ENCODE results near the gene PEPD.

PEPD gene

GRCh38 chr19:33381101-33381500 lies 140.5 kb downstream of the PEPD start:
- Histone ChIP-seq H3K4me1 (ENCODE audit: insufficient read depth, low read length) (peaks cover 3% of the 10 kb centered on the region), H2AFZ (ENCODE audit: low read depth, low read length) (no peak overlapping the region), H3K9me3 (ENCODE audit: low read length) (no peaks in the 10 kb centered on the region), H3K4me3 (ENCODE audit: low read length) (no peak overlapping the region), H3K27me3 (ENCODE audit: insufficient read depth, low read length) (no peaks in the 10 kb centered on the region), H3K36me3 (ENCODE audit: insufficient read depth, low read length) (peaks cover 22% of the 10 kb centered on the region)

GRCh38 chr19:33379151-33379829 lies 142.3 kb downstream of the PEPD start:
- Histone ChIP-seq H2AFZ (ENCODE audit: low read depth, low read length) (no peak overlapping the region), H3K36me3 (ENCODE audit: insufficient read depth, low read length) (peaks cover 18% of the 10 kb centered on the region), H3K4me3 (ENCODE audit: low read length) (no peak overlapping the region), H3K9me3 (ENCODE audit: low read length) (no peaks in the 10 kb centered on the region), H3K4me1 (ENCODE audit: insufficient read depth, low read length) (peaks cover 18% of the 10 kb centered on the region), H3K27me3 (ENCODE audit: insufficient read depth, low read length) (no peaks in the 10 kb centered on the region)

- Histone ChIP-seq H3K36me3 (ENCODE audit: insufficient read depth, low read length) (peaks cover 18% of the 10 kb centered on the region), H2AFZ (ENCODE audit: low read depth, low read length) (no peak overlapping the region), H3K9me3 (ENCODE audit: low read length) (no peaks in the 10 kb centered on the region), H3K27me3 (ENCODE audit: insufficient read depth, low read length) (no peaks in the 10 kb centered on the region), H3K4me3 (ENCODE audit: low read length) (no peak overlapping the region), H3K4me1 (ENCODE audit: insufficient read depth, low read length) (peaks cover 20% of the 10 kb centered on the region)
These were observed 143.8 kb downstream of the PEPD start for GRCh38 chr19:33377586-33378475.

GRCh38 chr19:33376941-33377557 lies 144.5 kb downstream of the PEPD start:
- Histone ChIP-seq H2AFZ (ENCODE audit: low read depth, low read length) (no peak overlapping the region), H3K4me1 (ENCODE audit: insufficient read depth, low read length) (peaks cover 20% of the 10 kb centered on the region), H3K27me3 (ENCODE audit: insufficient read depth, low read length) (no peaks in the 10 kb centered on the region), H3K4me3 (ENCODE audit: low read length) (no peak overlapping the region), H3K9me3 (ENCODE audit: low read length) (no peaks in the 10 kb centered on the region), H3K36me3 (ENCODE audit: insufficient read depth, low read length) (peaks cover 18% of the 10 kb centered on the region)

- H3K36me3 ChIP-seq (ENCODE audit: insufficient read depth, low read length): peaks cover 18% of the 10 kb centered on the region
- H3K4me1 ChIP-seq (ENCODE audit: insufficient read depth, low read length): peaks cover 20% of the 10 kb centered on the region
- H3K4me3 ChIP-seq (ENCODE audit: low read length): no peak overlapping the region
- H3K27me3 ChIP-seq (ENCODE audit: insufficient read depth, low read length): no peaks in the 10 kb centered on the region
- H2AFZ ChIP-seq (ENCODE audit: low read depth, low read length): no peak overlapping the region
- no peaks in the 10 kb centered on the region for H3K9me3 ChIP-seq (ENCODE audit: low read length)
These were observed 145.2 kb downstream of the PEPD start for GRCh38 chr19:33376423-33376822.

GRCh38 chr19:33375837-33376159 lies 145.8 kb downstream of the PEPD start:
- Histone ChIP-seq H3K9me3 (ENCODE audit: low read length) (no peaks in the 10 kb centered on the region), H3K4me1 (ENCODE audit: insufficient read depth, low read length) (peaks cover 20% of the 10 kb centered on the region), H3K4me3 (ENCODE audit: low read length) (peak overlapping the region; percentile 99), H3K36me3 (ENCODE audit: insufficient read depth, low read length) (peaks cover 13% of the 10 kb centered on the region), H3K27me3 (ENCODE audit: insufficient read depth, low read length) (no peaks in the 10 kb centered on the region), H2AFZ (ENCODE audit: low read depth, low read length) (no peak overlapping the region)

GRCh38 chr19:33375156-33375836 lies 146.3 kb downstream of the PEPD start:
- Histone ChIP-seq H3K36me3 (ENCODE audit: insufficient read depth, low read length) (peaks cover 13% of the 10 kb centered on the region), H2AFZ (ENCODE audit: low read depth, low read length) (no peak overlapping the region), H3K27me3 (ENCODE audit: insufficient read depth, low read length) (no peaks in the 10 kb centered on the region), H3K9me3 (ENCODE audit: low read length) (no peaks in the 10 kb centered on the region), H3K4me3 (ENCODE audit: low read length) (peak overlapping the region; percentile 99), H3K4me1 (ENCODE audit: insufficient read depth, low read length) (peaks cover 20% of the 10 kb centered on the region)

GRCh38 chr19:33374236-33374714 lies 147.3 kb downstream of the PEPD start:
- Histone ChIP-seq H3K27me3 (ENCODE audit: insufficient read depth, low read length) (no peaks in the 10 kb centered on the region), H3K4me1 (ENCODE audit: insufficient read depth, low read length) (peaks cover 20% of the 10 kb centered on the region), H3K9me3 (ENCODE audit: low read length) (no peaks in the 10 kb centered on the region), H3K4me3 (ENCODE audit: low read length) (peak overlapping the region; percentile 99), H2AFZ (ENCODE audit: low read depth, low read length) (peak overlapping the region; percentile 62), H3K36me3 (ENCODE audit: insufficient read depth, low read length) (peaks cover 7% of the 10 kb centered on the region)

- peak within 1 kb of the TSS; percentile 99 for H3K4me3 ChIP-seq (ENCODE audit: low read length)
- peaks cover 20% of the 10 kb centered on the region for H3K4me1 ChIP-seq (ENCODE audit: insufficient read depth, low read length)
These were observed 147.9 kb downstream of the PEPD start, which contains the start of gene CEBPG for GRCh38 chr19:33373453-33374235. CEBPG (plus strand) TSS chr19:33373709; CDS start chr19:33379240, 5,531 bp downstream.

GRCh38 chr19:33370783-33371182 lies 150.8 kb downstream of the PEPD start:
- no peaks in the 10 kb centered on the region for H3K36me3 ChIP-seq (ENCODE audit: insufficient read depth, low read length)
- no peaks in the 10 kb centered on the region for H3K9me3 ChIP-seq (ENCODE audit: low read length)
- peaks cover 4% of the 10 kb centered on the region for H3K27me3 ChIP-seq (ENCODE audit: insufficient read depth, low read length)
- H3K4me3 ChIP-seq (ENCODE audit: low read length): no peak overlapping the region
- peaks cover 17% of the 10 kb centered on the region for H3K4me1 ChIP-seq (ENCODE audit: insufficient read depth, low read length)
- H2AFZ ChIP-seq (ENCODE audit: low read depth, low read length): no peak overlapping the region

More at GRCh38 chr19:33373453-33374235, 147.9 kb downstream of the PEPD start, which contains the start of gene CEBPG:
- Histone ChIP-seq H3K27me3 (ENCODE audit: insufficient read depth, low read length) (no peaks in the 10 kb centered on the region), H3K36me3 (ENCODE audit: insufficient read depth, low read length) (peaks cover 2% of the 10 kb centered on the region), H2AFZ (ENCODE audit: low read depth, low read length) (peak within 1 kb of the TSS; percentile 94), H3K9me3 (ENCODE audit: low read length) (no peaks in the 10 kb centered on the region)

GRCh38 chr19:33368074-33368864 lies 153.3 kb downstream of the PEPD start:
- H2AFZ ChIP-seq (ENCODE audit: low read depth, low read length): no peak overlapping the region
- no peaks in the 10 kb centered on the region for H3K9me3 ChIP-seq (ENCODE audit: low read length)
- H3K4me3 ChIP-seq (ENCODE audit: low read length): no peak overlapping the region
- peaks cover 15% of the 10 kb centered on the region for H3K27me3 ChIP-seq (ENCODE audit: insufficient read depth, low read length)
- no peaks in the 10 kb centered on the region for H3K36me3 ChIP-seq (ENCODE audit: insufficient read depth, low read length)
- no peaks in the 10 kb centered on the region for H3K4me1 ChIP-seq (ENCODE audit: insufficient read depth, low read length)

All from neuron (in vitro differentiated cells).